Psoas muscle (tissue), 8 donors: ENCODE results near the gene ZFP92. TPM values are rescaled to one million over a fixed set of nuclear protein-coding genes. Genes with fewer than 3 reads are reported as not detected.

Experiments used
- ATAC-seq, 4 donors: fragments of 200-7000 bp; cut with Tn5 transposase; one replicate each; pipeline ENCODE4 v1.9.1; 2020; ENCODE audit warnings: moderate library complexity in 3 of 4, mild to moderate bottlenecking in 2 of 4
- DNase-seq, 2 donors: peaks; one replicate each; pipeline ENCODE4 v3.0.0-alpha.2; 2020
- H3K27ac ChIP-seq: fragments of 200-600 bp; one replicate; pipeline ENCODE4 v1.8.0; 2022
- H3K27me3 ChIP-seq, 3 donors: fragments of 200-600 bp in 1 of 3; one replicate each; pipeline versions ENCODE4 v1.6.1 to v1.8.0; 2013 to 2022; ENCODE audit warnings: low read length in 2 of 3, mild to moderate bottlenecking in 2 of 3, moderate library complexity in 1 of 3; ENCODE audit not compliant: insufficient read depth in 3 of 3
- H3K36me3 ChIP-seq, 2 donors: fragments of 200-600 bp in 1 of 2; one replicate each; pipeline versions ENCODE4 v1.6.1 to v1.8.0; 2013 to 2022; ENCODE audit warnings: low read depth in 1 of 2, mild to moderate bottlenecking in 1 of 2, moderate library complexity in 1 of 2; ENCODE audit not compliant: insufficient read depth in 1 of 2
- H3K4me1 ChIP-seq: fragments of 200-600 bp; one replicate; pipeline ENCODE4 v1.8.0; 2022
- H3K4me3 ChIP-seq: fragments of 200-600 bp; one replicate; pipeline ENCODE4 v1.8.0; 2022; ENCODE audit warnings: mild to moderate bottlenecking
- H3K9me3 ChIP-seq: fragments of 200-600 bp; one replicate; pipeline ENCODE4 v1.8.0; 2022
- CTCF ChIP-seq: fragments of 200-600 bp; IDR thresholded peaks from one replicate; pipeline ENCODE4 v1.8.0; 2022; ENCODE audit warnings: antibody characterized with exemption
- WGBS, 3 donors: extraction: QIAGEN DNeasy Blood & Tissue Kit; methylation state at CpG; one replicate each; pipeline versions ENCODE4 v1.1.6 to v1.1.7; 2013; 5-methylcytosine and 5-hydroxymethylcytosine counted together
- intact Hi-C, 2 donors: fragments of 100-400 bp; cut with DNase I; formaldehyde crosslinking; loops; one replicate each; pipeline versions ENCODE4 v1.11.0 to v1.14.2; 2022
- polyA plus RNA-seq, 3 donors: library from polyadenylated mRNA; stranded (reverse); fragments of 200-250 nt; gene quantifications; one replicate each; pipeline ENCODE4 v1.2.3, GENCODE V29; 2013
- total RNA-seq, 4 donors: library from RNA; stranded (reverse); fragmentation: NEBNext Ultra II Directional in 2 of 4; extraction: Animal tissue kit (Norgen Biotek cat#: 25700) in 2 of 4; gene quantifications; one replicate each; pipeline versions ENCODE4 v1.2.1 to v1.2.4, GENCODE V29; 2021 to 2023
- donor health status: healthy with polysubstance abuse.
- donor health status: DM: no; HTN: no; CAD: no; lungs with moderate emphysema.
- donor health status: Bipolar disorder and iron deficiency.
- donor health status: healthy.
- donor health status: DM: yes; HTN: yes; CAD: no.
- donor health status: DM: no; HTN: no; CAD: no.
- donor health status: DM: no; HTN: no; CAD: no.
- donor health status: DM: yes; HTN: yes; CAD: no.

The ZFP92 gene
- total and polyA plus RNA-seq, 7 donors = 0.10 to 0.50 (median 0.30) TPM

- TF ChIP-seq CTCF = no peak
- ATAC-seq = no peak
These were observed 46.0 kb downstream of the ZFP92 start for GRCh38 chrX:153457136-153457825.

GRCh38 chrX:153457827-153458466, 46.7 kb downstream of the ZFP92 start:
- no peak for ATAC-seq
- Histone ChIP-seq H3K4me3 (no peak overlapping the region), H3K27me3 (peaks cover 0 to 3% (median 0%) of the 10 kb centered on the region in 3 donors), H3K9me3 (no peaks in the 10 kb centered on the region), H3K27ac (no peak overlapping the region), H3K4me1 (no peaks in the 10 kb centered on the region), H3K36me3 (peaks cover 0 to 9% of the 10 kb centered on the region in 2 donors)
- 70 to 85% (median 70%) methylated on average over 17 of the region's 17 CpGs for WGBS, 3 donors
- peak; percentile 6 to 18 for DNase-seq
- intact Hi-C loops = no loop called here
- no peak for TF ChIP-seq CTCF

More at GRCh38 chrX:153457136-153457825, 46.0 kb downstream of the ZFP92 start:
- no peaks in the 10 kb centered on the region for H3K9me3 ChIP-seq
- 64 to 74% (median 65%) methylated on average over 14 to 18 of the region's 18 CpGs for WGBS, 3 donors
- DNase-seq = peak; percentile 6 to 30
- H3K27me3 ChIP-seq = peaks cover 0 to 3% (median 0%) of the 10 kb centered on the region in 3 donors
- no peaks in the 10 kb centered on the region for H3K4me1 ChIP-seq
- H3K27ac ChIP-seq = no peak overlapping the region
- intact Hi-C loops = no loop called here
- peaks cover 0 to 9% of the 10 kb centered on the region in 2 donors for H3K36me3 ChIP-seq
- no peak overlapping the region for H3K4me3 ChIP-seq

- Histone ChIP-seq H3K4me3 (no peak overlapping the region), H3K9me3 (no peaks in the 10 kb centered on the region), H3K4me1 (no peaks in the 10 kb centered on the region), H3K36me3 (peaks cover 0 to 9% of the 10 kb centered on the region in 2 donors), H3K27ac (no peak overlapping the region), H3K27me3 (peaks cover 0 to 3% (median 0%) of the 10 kb centered on the region in 3 donors)
- no peak for TF ChIP-seq CTCF
- ATAC-seq (no peak), DNase-seq (no peak)
- intact Hi-C loops = no loop called here
- WGBS, 3 donors = 73 to 82% (median 80%) methylated on average over 3 to 4 of the region's 4 CpGs
These were observed 47.2 kb downstream of the ZFP92 start for GRCh38 chrX:153458476-153458875.

GRCh38 chrX:153459986-153460385, 48.7 kb downstream of the ZFP92 start:
- no peak for DNase-seq
- no peak for ATAC-seq
- Histone ChIP-seq H3K27me3 (peaks cover 0 to 3% (median 0%) of the 10 kb centered on the region in 3 donors), H3K9me3 (no peaks in the 10 kb centered on the region), H3K27ac (no peak overlapping the region), H3K36me3 (peaks cover 0 to 9% of the 10 kb centered on the region in 2 donors), H3K4me3 (no peak overlapping the region), H3K4me1 (no peaks in the 10 kb centered on the region)
- WGBS, 3 donors = 59 to 74% (median 72%) methylated on average over 4 of the region's 4 CpGs
- TF ChIP-seq CTCF = no peak
- intact Hi-C loops = no loop called here
